Epithelial cell of esophagus (primary cell): ENCODE results near the gene GJD2.
A peak's percentile ranks its signal among the peaks of the same experiment; 100 is the strongest.

Experiments
- DNase-seq: peaks from one replicate; pipeline ENCODE4 v3.0.0; 2010; ENCODE audit warnings: low read depth
- H3K4me3 ChIP-seq: 2 replicates; pipeline ENCODE4 v1.5.1; 2011; ENCODE audit warnings: mild to moderate bottlenecking, low read length, control low read depth
- CTCF ChIP-seq: IDR thresholded peaks from 2 replicates; pipeline ENCODE4 v1.5.1; 2011; ENCODE audit warnings: low read depth, mild to moderate bottlenecking, low read length, control low read depth, inconsistent platforms; ENCODE audit not compliant: insufficient read depth; ENCODE audit errors: missing control alignments

The GJD2 gene

GRCh38 chr15:34754674-34755418, at the start of gene GJD2:
Gene GJD2 (minus strand): TSS chr15:34754998. CDS start chr15:34754488, 510 bp downstream.
- TF ChIP-seq CTCF, result no peak
- no peak within 1 kb of the TSS for H3K4me3 ChIP-seq
- no peak for DNase-seq

- no peak for DNase-seq
- H3K4me3 ChIP-seq, result no peak overlapping the region
- TF ChIP-seq CTCF, result no peak
Observed at GRCh38 chr15:34804113-34804512, 49.3 kb upstream of the GJD2 start.

GRCh38 chr15:34802803-34803750, 48.3 kb upstream of the GJD2 start:
- no peak overlapping the region for H3K4me3 ChIP-seq
- DNase-seq, result peak; percentile 65
- no peak for TF ChIP-seq CTCF

GRCh38 chr15:34802371-34802770, 47.6 kb upstream of the GJD2 start:
- no peak for DNase-seq
- no peak for TF ChIP-seq CTCF
- H3K4me3 ChIP-seq, result no peak overlapping the region

GRCh38 chr15:34799149-34800101, 44.6 kb upstream of the GJD2 start:
- no peak overlapping the region for H3K4me3 ChIP-seq
- no peak for TF ChIP-seq CTCF
- DNase-seq, result no peak

- TF ChIP-seq CTCF, result no peak
- no peak for DNase-seq
- H3K4me3 ChIP-seq, result no peak overlapping the region
Observed at GRCh38 chr15:34796847-34797435, 42.1 kb upstream of the GJD2 start.
